H1 (cell line): ENCODE results near the gene ARHGEF1.

ENCODE experiments used
- EZH2 ChIP-seq: fragments of 200-600 bp; sonication (generic); IDR thresholded peaks from 2 replicates; pipeline ENCODE4 v1.7.1; 2012; ENCODE audit warnings: low read depth, mild to moderate bottlenecking, moderate library complexity, low read length, inconsistent platforms; ENCODE audit not compliant: severe bottlenecking
- SP4 ChIP-seq: IDR thresholded peaks from 2 replicates; pipeline ENCODE4 v1.6.1; 2012; ENCODE audit warnings: low read length, inconsistent platforms
- ZNF274 ChIP-seq: IDR thresholded peaks from 2 replicates; pipeline ENCODE4 v1.7.0; 2012; ENCODE audit warnings: low read length, borderline replicate concordance; ENCODE audit errors: extremely low read depth
- TF ChIP-seq, protein P1 (sequence below), 3 experiments: IDR thresholded peaks; 1 replicate in 2 of 3; 2 replicates in 1 of 3; pipeline versions ENCODE4 v1.5.1 to v1.6.1; 2011; ENCODE audit warnings: low read length in 3 of 3, mild to moderate bottlenecking in 3 of 3, inconsistent platforms in 2 of 3, low read depth in 1 of 3, moderate library complexity in 1 of 3; ENCODE audit not compliant: insufficient read depth in 1 of 3; ENCODE audit errors: control extremely low read depth in 1 of 3

DNA sequence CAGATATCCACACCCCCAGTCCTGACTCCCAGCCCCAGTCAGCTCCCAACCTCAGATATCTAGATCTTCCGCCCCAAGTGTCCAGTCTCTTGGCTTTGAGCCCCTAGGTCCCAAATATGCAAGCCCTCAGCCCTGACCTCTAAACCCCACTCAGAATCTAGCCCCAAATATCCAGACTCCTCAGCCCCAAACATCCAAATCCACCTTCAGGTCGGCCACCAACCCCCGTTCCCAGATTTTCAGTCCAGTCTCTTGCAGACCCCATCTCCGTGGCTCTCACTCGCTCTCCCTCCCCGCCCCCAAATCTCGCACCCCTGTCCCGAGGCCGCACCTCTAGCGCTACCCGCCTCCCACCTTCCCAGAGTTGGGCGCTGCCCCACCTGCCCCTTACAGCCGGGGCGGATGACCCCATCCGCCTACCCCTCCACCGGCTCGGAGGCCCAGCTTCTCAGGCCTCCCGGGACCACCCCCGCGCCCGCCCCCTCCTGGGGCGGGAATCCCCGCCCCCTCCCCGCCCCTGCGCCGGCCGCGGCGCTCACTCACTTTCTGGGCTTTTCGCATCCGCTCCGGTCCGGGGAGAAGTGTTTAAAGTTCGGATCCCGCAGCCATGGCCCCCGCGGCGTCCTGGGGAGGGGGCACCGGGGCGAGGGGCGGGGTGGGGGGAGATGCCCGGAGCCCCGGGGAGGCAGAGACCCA, 44.7 kb downstream of the ARHGEF1 start:
- TF ChIP-seq ZNF274 = no peak
- peak; percentile 71 for TF ChIP-seq EZH2
- TF ChIP-seq, protein P1, sequence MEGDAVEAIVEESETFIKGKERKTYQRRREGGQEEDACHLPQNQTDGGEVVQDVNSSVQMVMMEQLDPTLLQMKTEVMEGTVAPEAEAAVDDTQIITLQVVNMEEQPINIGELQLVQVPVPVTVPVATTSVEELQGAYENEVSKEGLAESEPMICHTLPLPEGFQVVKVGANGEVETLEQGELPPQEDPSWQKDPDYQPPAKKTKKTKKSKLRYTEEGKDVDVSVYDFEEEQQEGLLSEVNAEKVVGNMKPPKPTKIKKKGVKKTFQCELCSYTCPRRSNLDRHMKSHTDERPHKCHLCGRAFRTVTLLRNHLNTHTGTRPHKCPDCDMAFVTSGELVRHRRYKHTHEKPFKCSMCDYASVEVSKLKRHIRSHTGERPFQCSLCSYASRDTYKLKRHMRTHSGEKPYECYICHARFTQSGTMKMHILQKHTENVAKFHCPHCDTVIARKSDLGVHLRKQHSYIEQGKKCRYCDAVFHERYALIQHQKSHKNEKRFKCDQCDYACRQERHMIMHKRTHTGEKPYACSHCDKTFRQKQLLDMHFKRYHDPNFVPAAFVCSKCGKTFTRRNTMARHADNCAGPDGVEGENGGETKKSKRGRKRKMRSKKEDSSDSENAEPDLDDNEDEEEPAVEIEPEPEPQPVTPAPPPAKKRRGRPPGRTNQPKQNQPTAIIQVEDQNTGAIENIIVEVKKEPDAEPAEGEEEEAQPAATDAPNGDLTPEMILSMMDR (IDR thresholded peaks at IDR 0.05; ENCODE audit: control extremely low read depth in 1 of 3, insufficient read depth in 1 of 3, low read depth in 1 of 3, low read length in 3 of 3) = no peak
- no peak for TF ChIP-seq SP4
